Measurements from ENCODE around the gene LYRM7.

DNA sequence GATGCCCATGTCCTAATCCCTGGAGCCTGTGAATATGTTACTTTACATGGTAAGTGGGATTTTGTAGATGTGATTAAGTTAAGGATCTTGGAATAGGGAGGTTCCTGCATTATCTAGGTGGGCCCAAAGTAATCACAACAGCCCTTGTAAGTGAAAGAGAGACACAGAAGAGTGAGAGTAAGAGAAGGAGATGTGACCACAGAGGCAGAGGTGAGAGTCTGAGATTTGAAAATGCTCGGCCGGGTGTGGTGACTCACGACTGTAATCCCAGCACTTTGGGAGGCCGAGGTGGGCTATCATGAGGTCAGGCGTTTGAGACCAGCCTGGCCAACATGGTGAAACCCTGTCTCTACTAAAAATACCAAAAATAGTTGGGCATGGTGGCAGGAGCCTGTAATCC lies 3.1 kb upstream of the LYRM7 start:
- no peak for TF ChIP-seq CTCF (IDR thresholded peaks at IDR 0.05)
- no peak for TF ChIP-seq POLR2AphosphoS5 (IDR thresholded peaks at IDR 0.05)
- no peak for TF ChIP-seq EP300 (IDR thresholded peaks at IDR 0.05)
- no peak for TF ChIP-seq POLR2A (IDR thresholded peaks at IDR 0.05)
